ENCODE measurements around the gene ADRA2C.

- TF ChIP-seq CTCF (IDR thresholded peaks at IDR 0.05) (no peak), POLR2A (IDR thresholded peaks at IDR 0.05) (no peak), POLR2AphosphoS5 (IDR thresholded peaks at IDR 0.05) (no peak)
Observed at GRCh38 chr4:3723232-3723642, 42.9 kb upstream of the ADRA2C start.
